ENCODE measurements around the gene ADK. TPM values are rescaled to one million over a fixed set of nuclear protein-coding genes. Genes with fewer than 3 reads are reported as not detected.

The ADK gene
- total RNA-seq, 1 donor from 2014 or later, result 47.0 TPM

DNA sequence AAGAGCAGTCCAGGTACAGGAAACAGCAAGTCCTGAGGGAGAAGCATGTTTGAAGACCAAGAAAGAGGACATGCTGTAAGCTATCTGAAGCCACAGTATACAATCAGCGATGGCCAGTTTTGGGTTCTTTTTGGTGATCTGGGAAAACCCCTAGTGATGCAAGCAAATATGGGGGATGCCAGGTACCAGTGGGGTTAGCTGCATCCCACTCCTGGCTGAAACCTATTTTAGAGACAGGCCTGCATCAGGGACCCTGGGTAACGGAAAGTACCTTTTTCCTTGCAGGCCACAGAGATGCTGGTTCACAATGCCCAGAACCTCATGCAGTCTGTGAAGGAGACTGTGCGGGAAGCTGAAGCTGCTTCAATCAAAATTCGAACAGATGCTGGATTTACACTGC, 33.3 kb upstream of the ADK start:
- Mint-ChIP-seq H3K4me3 (ENCODE audit: unreplicated experiment) (no peak overlapping the region), H3K27me3 (ENCODE audit: unreplicated experiment) (no peaks in the 10 kb centered on the region), H3K27ac (ENCODE audit: unreplicated experiment) (peak overlapping the region; percentile 91), H3K36me3 (ENCODE audit: unreplicated experiment) (peaks cover 58% of the 10 kb centered on the region), H3K9me3 (ENCODE audit: unreplicated experiment) (no peaks in the 10 kb centered on the region), H3K4me1 (ENCODE audit: unreplicated experiment) (peaks cover 33% of the 10 kb centered on the region)
- no peak for DNase-seq (ENCODE audit: extremely low spot score, unreplicated experiment)
- TF ChIP-seq, protein P1, sequence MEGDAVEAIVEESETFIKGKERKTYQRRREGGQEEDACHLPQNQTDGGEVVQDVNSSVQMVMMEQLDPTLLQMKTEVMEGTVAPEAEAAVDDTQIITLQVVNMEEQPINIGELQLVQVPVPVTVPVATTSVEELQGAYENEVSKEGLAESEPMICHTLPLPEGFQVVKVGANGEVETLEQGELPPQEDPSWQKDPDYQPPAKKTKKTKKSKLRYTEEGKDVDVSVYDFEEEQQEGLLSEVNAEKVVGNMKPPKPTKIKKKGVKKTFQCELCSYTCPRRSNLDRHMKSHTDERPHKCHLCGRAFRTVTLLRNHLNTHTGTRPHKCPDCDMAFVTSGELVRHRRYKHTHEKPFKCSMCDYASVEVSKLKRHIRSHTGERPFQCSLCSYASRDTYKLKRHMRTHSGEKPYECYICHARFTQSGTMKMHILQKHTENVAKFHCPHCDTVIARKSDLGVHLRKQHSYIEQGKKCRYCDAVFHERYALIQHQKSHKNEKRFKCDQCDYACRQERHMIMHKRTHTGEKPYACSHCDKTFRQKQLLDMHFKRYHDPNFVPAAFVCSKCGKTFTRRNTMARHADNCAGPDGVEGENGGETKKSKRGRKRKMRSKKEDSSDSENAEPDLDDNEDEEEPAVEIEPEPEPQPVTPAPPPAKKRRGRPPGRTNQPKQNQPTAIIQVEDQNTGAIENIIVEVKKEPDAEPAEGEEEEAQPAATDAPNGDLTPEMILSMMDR (IDR thresholded peaks at IDR 0.05), result no peak

DNA sequence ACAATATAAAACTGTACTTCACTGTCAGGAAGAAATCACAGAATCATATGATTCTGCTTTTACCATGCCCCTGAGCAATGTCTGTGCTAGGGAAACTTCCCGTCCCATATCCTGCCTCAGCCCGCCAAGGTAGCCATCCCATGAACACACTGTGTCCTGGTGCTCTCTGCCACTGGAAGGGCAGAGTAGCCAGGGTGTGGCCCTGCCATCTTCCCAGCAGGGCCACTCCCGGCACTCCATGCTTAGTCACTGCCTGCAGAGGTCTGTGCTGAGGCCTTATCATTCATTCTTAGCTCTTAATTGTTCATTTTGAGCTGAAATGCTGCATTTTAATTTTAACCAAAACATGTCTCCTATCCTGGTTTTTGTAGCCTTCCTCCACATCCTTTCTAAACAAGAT, 32.2 kb upstream of the ADK start:
- no peak for DNase-seq (ENCODE audit: extremely low spot score, unreplicated experiment)
- Mint-ChIP-seq H3K9me3 (ENCODE audit: unreplicated experiment) (no peaks in the 10 kb centered on the region), H3K27ac (ENCODE audit: unreplicated experiment) (peak overlapping the region; percentile 91), H3K4me1 (ENCODE audit: unreplicated experiment) (peaks cover 29% of the 10 kb centered on the region), H3K36me3 (ENCODE audit: unreplicated experiment) (peaks cover 60% of the 10 kb centered on the region), H3K27me3 (ENCODE audit: unreplicated experiment) (no peaks in the 10 kb centered on the region), H3K4me3 (ENCODE audit: unreplicated experiment) (no peak overlapping the region)
- TF ChIP-seq, protein P1 (IDR thresholded peaks at IDR 0.05), result no peak

DNA sequence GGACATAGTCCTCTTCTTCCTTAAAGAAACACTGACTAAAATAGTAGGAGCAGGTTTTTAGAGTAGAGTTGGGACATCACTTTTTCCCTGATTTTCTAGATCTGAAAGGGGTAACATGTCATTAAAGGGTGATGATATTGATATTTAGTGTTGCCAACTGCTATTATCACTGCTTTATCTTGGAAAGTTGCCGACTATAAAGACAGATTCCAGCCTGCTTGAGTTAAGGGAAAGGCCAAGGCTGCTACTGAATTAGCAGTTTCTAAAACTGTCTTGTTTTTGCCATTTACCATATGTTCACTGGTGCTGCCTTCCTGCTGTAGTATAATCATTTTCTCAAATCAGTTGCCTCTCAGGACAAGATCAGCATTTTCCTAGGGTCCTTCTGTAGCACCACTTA, 30.1 kb upstream of the ADK start:
- H3K4me3 Mint-ChIP-seq (ENCODE audit: unreplicated experiment), result no peak overlapping the region
- H3K9me3 Mint-ChIP-seq (ENCODE audit: unreplicated experiment), result no peaks in the 10 kb centered on the region
- H3K27ac Mint-ChIP-seq (ENCODE audit: unreplicated experiment), result peak overlapping the region; percentile 3
- TF ChIP-seq, protein P1 (IDR thresholded peaks at IDR 0.05), result no peak
- H3K27me3 Mint-ChIP-seq (ENCODE audit: unreplicated experiment), result no peaks in the 10 kb centered on the region
- peaks cover 28% of the 10 kb centered on the region for H3K4me1 Mint-ChIP-seq (ENCODE audit: unreplicated experiment)
- no peak for DNase-seq (ENCODE audit: extremely low spot score, unreplicated experiment)
- H3K36me3 Mint-ChIP-seq (ENCODE audit: unreplicated experiment), result peaks cover 53% of the 10 kb centered on the region

- Mint-ChIP-seq H3K9me3 (ENCODE audit: unreplicated experiment) (no peaks in the 10 kb centered on the region), H3K4me3 (ENCODE audit: unreplicated experiment) (no peak overlapping the region), H3K27me3 (ENCODE audit: unreplicated experiment) (no peaks in the 10 kb centered on the region), H3K4me1 (ENCODE audit: unreplicated experiment) (peaks cover 28% of the 10 kb centered on the region), H3K27ac (ENCODE audit: unreplicated experiment) (peak overlapping the region; percentile 3), H3K36me3 (ENCODE audit: unreplicated experiment) (peaks cover 49% of the 10 kb centered on the region)
- DNase-seq (ENCODE audit: extremely low spot score, unreplicated experiment), result no peak
- TF ChIP-seq, protein P1 (IDR thresholded peaks at IDR 0.05), result no peak
Observed at GRCh38 chr10:74121368-74121767, 29.7 kb upstream of the ADK start.

GRCh38 chr10:74122060-74122459, 29.0 kb upstream of the ADK start:
- H3K9me3 Mint-ChIP-seq (ENCODE audit: unreplicated experiment), result no peaks in the 10 kb centered on the region
- no peak overlapping the region for H3K27ac Mint-ChIP-seq (ENCODE audit: unreplicated experiment)
- H3K27me3 Mint-ChIP-seq (ENCODE audit: unreplicated experiment), result no peaks in the 10 kb centered on the region
- TF ChIP-seq, protein P1 (IDR thresholded peaks at IDR 0.05), result no peak
- DNase-seq (ENCODE audit: extremely low spot score, unreplicated experiment), result no peak
- H3K4me1 Mint-ChIP-seq (ENCODE audit: unreplicated experiment), result peaks cover 28% of the 10 kb centered on the region
- H3K4me3 Mint-ChIP-seq (ENCODE audit: unreplicated experiment), result no peak overlapping the region
- H3K36me3 Mint-ChIP-seq (ENCODE audit: unreplicated experiment), result peaks cover 44% of the 10 kb centered on the region
